Heart right ventricle (tissue), 16 donors: ENCODE results near the gene KCNQ5. TPM values are rescaled to one million over a fixed set of nuclear protein-coding genes. Genes with fewer than 3 reads are reported as not detected.

Source experiments
- ATAC-seq, 8 donors: fragments of 200-7000 bp; cut with Tn5 transposase; one replicate each; pipeline ENCODE4 v1.9.1; 2020; ENCODE audit warnings: mild to moderate bottlenecking in 8 of 8, moderate library complexity in 8 of 8, moderate number of reproducible peaks in 1 of 8
- DNase-seq, 2 donors: peaks; one replicate each; pipeline ENCODE4 v3.0.0-alpha.2; 2020
- H3K27ac ChIP-seq, 10 donors: fragments of 200-600 bp; sonication (generic) in 2 of 10; one replicate each; pipeline versions ENCODE4 v1.5.0 to v1.8.0; 2020 to 2022; ENCODE audit warnings: mild to moderate bottlenecking in 3 of 10
- H3K27me3 ChIP-seq, 7 donors: fragments of 200-600 bp; one replicate each; pipeline ENCODE4 v1.8.0; 2021 to 2022; ENCODE audit warnings: mild to moderate bottlenecking in 2 of 7
- H3K36me3 ChIP-seq, 9 donors: fragments of 200-600 bp; sonication (generic) in 1 of 9; one replicate each; pipeline versions ENCODE4 v1.5.0 to v1.8.0; 2020 to 2022; ENCODE audit warnings: mild to moderate bottlenecking in 2 of 9
- H3K4me1 ChIP-seq, 9 donors: fragments of 200-600 bp; sonication (generic) in 1 of 9; one replicate each; pipeline versions ENCODE4 v1.5.0 to v1.8.0; 2020 to 2022; ENCODE audit warnings: mild to moderate bottlenecking in 4 of 9
- H3K4me3 ChIP-seq, 10 donors: fragments of 200-600 bp; sonication (generic) in 2 of 10; one replicate each; pipeline versions ENCODE4 v1.5.0 to v1.8.0; 2020 to 2022; ENCODE audit warnings: mild to moderate bottlenecking in 7 of 10, moderate library complexity in 2 of 10
- H3K9me3 ChIP-seq, 11 donors: fragments of 200-600 bp in 10 of 11; sonication (generic) in 2 of 11; one replicate each; pipeline versions ENCODE4 v1.5.0 to v1.8.0; 2013 to 2022; ENCODE audit warnings: mild to moderate bottlenecking in 2 of 11, control low read depth in 1 of 11, moderate library complexity in 1 of 11
- CTCF ChIP-seq, 9 donors: fragments of 200-600 bp; sonication (generic) in 2 of 9; IDR thresholded peaks; one replicate each; pipeline versions ENCODE4 v1.5.0 to v1.8.0; 2021 to 2022; ENCODE audit warnings: antibody characterized with exemption in 9 of 9, mild to moderate bottlenecking in 5 of 9, moderate library complexity in 1 of 9
- WGBS, 2 donors: extraction: QIAGEN DNeasy Blood & Tissue Kit; methylation state at CpG; one replicate each; pipeline ENCODE4 v1.1.7; 2013; ENCODE audit warnings: inconsistent platforms in 1 of 2; 5-methylcytosine and 5-hydroxymethylcytosine counted together
- intact Hi-C, 10 donors: fragments of 100-400 bp; cut with DNase I; formaldehyde crosslinking; loops; one replicate each; pipeline versions ENCODE4 v1.11.1 to v1.14.2; 2022
- polyA plus RNA-seq, 2 donors: library from polyadenylated mRNA; stranded (reverse); fragments of 200-250 nt; gene quantifications; one replicate each; pipeline ENCODE4 v1.2.3, GENCODE V29; 2013
- total RNA-seq, 10 donors: library from RNA; stranded (reverse); fragmentation: NEBNext Ultra II Directional in 3 of 10; extraction: Animal tissue kit (Norgen Biotek cat#: 25700) in 3 of 10; gene quantifications; one replicate each; pipeline versions ENCODE4 v1.2.1 to v1.2.4, GENCODE V29; 2021 to 2023
- donor health status: Arrhythmogenic right ventricular cardiomyopathy.
- donor health status: ischemic (EF 13 %, LVEDD 7.1; RV severe dilation, severe dysfunction).
- donor health status: healthy with polysubstance abuse.
- donor health status: DM: no; HTN: yes; CAD: no.
- donor health status: DM: no; HTN: no; CAD: no.
- donor health status: ischemic (EF 25% LVEDD 6.9; RV normal size, moderate dysfunction).
- donor health status: ischemic (EF 25% LVEDD 5.7; RV mildly dilated, moderate dysfunction).
- donor health status: healthy.
- donor health status: DM: yes; HTN: yes; CAD: no.
- donor health status: Ischemic cardiomyopathy.
- donor health status: ischemic (EF 35%, LVEDD 5.7; RV mildly dilated, moderate dysfunction).
- donor health status: nonischemic (EF 11% LVEDD 7.7; RV severe dilation, severe dysfunction).
- donor health status: DM: yes; HTN: yes; CAD: no.
- donor health status: PGD.
- donor health status: ischemic (EF 29% LVEDD 5.4; RV normal size, mild dysfunction).
- donor health status: nonischemic (EF 23%, LVEDD 6.1; RV moderate dilation, normal function).

Gene KCNQ5
- total and polyA plus RNA-seq, 12 donors, result under 0.01 to 0.15 (median 0.12) TPM; not detected in 9

DNA sequence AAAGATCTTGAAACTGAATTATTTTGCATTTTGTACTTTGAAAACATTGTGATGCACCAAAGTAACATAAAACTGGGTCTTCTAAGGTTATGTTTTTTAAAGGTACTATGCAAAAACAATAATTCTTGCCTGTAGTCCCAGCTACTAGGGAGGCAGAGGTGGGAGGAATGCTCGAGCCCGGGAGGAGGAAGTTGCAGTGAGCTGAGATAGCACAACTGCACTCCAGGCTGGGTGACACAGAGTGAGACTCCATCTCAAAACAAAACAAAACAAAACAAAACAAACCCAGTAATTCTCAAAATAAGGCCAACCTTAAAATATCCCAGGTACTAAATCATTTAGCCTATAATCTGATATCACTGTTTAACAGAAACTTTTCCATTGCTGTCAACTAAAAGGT is 333.8 kb downstream of the KCNQ5 start:
- no peak overlapping the region for H3K27ac ChIP-seq
- DNase-seq, result no peak
- intact Hi-C loops, result loop anchor here in 1 of 10 donors (10.0 kb wide), 1 partner anchor 1439 kb away; no protein-coding TSS in a partner anchor
- 32 to 53% methylated on average over 2 of the region's 2 CpGs for WGBS, 2 donors
- H3K36me3 ChIP-seq, result no peaks in the 10 kb centered on the region
- TF ChIP-seq CTCF (IDR thresholded peaks at IDR 0.05), result no peak
- no peak overlapping the region for H3K4me3 ChIP-seq
- no peaks in the 10 kb centered on the region for H3K4me1 ChIP-seq
- no peaks in the 10 kb centered on the region for H3K27me3 ChIP-seq
- no peak for ATAC-seq
- H3K9me3 ChIP-seq, result no peaks in the 10 kb centered on the region

DNA sequence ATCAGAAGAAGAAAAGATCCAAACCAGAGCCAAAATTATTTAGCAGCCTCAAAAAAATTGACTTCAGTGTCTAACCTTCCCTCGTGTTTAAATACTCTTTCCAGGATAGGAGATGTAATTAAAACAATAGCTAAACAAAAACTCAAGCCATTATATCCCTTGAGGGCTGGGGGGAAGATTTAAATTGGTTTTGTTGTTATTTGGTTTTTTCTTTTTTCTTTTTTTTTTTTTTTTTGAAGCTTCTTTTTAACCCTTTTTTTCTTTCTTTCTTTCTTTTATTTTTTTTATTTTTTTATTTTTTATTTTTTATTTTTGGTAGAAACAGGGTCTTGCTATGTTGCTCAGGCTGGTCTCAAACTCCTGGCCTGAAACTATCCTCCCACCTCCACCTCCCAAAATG is 334.4 kb downstream of the KCNQ5 start:
- no peak for TF ChIP-seq CTCF (IDR thresholded peaks at IDR 0.05)
- Histone ChIP-seq H3K27me3 (no peaks in the 10 kb centered on the region), H3K4me1 (no peaks in the 10 kb centered on the region), H3K4me3 (no peak overlapping the region), H3K36me3 (no peaks in the 10 kb centered on the region), H3K9me3 (no peaks in the 10 kb centered on the region), H3K27ac (no peak overlapping the region)
- no peak for DNase-seq
- WGBS, 2 donors, result 29 to 44% methylated on average over 1 of the region's 1 CpG
- no peak for ATAC-seq
- intact Hi-C loops, result loop anchor here in 1 of 10 donors (10.0 kb wide), 1 partner anchor 1439 kb away; no protein-coding TSS in a partner anchor

DNA sequence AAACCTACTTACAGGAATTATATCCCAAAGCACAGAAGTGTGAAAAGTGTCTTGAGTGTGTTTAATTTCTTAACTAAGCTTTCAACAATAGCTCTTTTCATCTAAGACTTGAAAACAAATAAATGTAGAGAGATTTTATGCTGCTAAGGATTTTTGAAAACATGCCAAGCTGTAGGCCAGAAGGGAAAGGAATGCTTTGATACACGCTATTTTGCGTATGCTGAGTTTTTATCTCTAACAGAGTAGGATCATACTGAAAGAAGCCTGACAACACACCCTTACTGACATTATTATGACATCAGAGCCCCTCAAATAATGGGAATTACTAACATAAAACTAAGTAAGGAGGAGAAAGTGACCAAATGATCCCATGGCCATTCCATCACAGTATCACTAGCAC is 338.0 kb downstream of the KCNQ5 start:
- H3K4me1 ChIP-seq, result no peaks in the 10 kb centered on the region
- ATAC-seq (no peak), DNase-seq (no peak)
- no peaks in the 10 kb centered on the region for H3K9me3 ChIP-seq
- WGBS, 2 donors, result 41 to 54% methylated on average over 2 of the region's 2 CpGs
- H3K27me3 ChIP-seq, result no peaks in the 10 kb centered on the region
- intact Hi-C loops, result loop anchor here in 1 of 10 donors (10.0 kb wide), 1 partner anchor 1435 kb away; no protein-coding TSS in a partner anchor
- no peaks in the 10 kb centered on the region for H3K36me3 ChIP-seq
- no peak overlapping the region for H3K4me3 ChIP-seq
- TF ChIP-seq CTCF (IDR thresholded peaks at IDR 0.05), result no peak
- H3K27ac ChIP-seq, result no peak overlapping the region

GRCh38 chr6:72963946-72964345 is 342.1 kb downstream of the KCNQ5 start:
- H3K4me1 ChIP-seq, result no peaks in the 10 kb centered on the region
- H3K9me3 ChIP-seq, result no peaks in the 10 kb centered on the region
- no peak overlapping the region for H3K27ac ChIP-seq
- no peak overlapping the region for H3K4me3 ChIP-seq
- no peak for ATAC-seq
- WGBS, 2 donors, result 79 to 85% methylated on average over 2 of the region's 2 CpGs
- TF ChIP-seq CTCF (IDR thresholded peaks at IDR 0.05), result no peak
- no peaks in the 10 kb centered on the region for H3K27me3 ChIP-seq
- H3K36me3 ChIP-seq, result no peaks in the 10 kb centered on the region
- intact Hi-C loops, result no loop called here
- no peak for DNase-seq
